Suprapubic skin (tissue), 4 donors: ENCODE measurements around the gene MRPL47. TPM values are rescaled to one million over a fixed set of nuclear protein-coding genes. Genes with fewer than 3 reads are reported as not detected.

Experiments
- DNase-seq, 2 donors: peaks; one replicate each; pipeline ENCODE4 v3.0.0-alpha.2; 2019; ENCODE audit warnings: low spot score in 2 of 2
- H3K27ac ChIP-seq: fragments of 200-600 bp; sonication (generic); one replicate; pipeline ENCODE4 v1.5.1; 2019
- H3K27me3 ChIP-seq: fragments of 200-600 bp; sonication (generic); one replicate; pipeline ENCODE4 v1.5.1; 2019
- H3K36me3 ChIP-seq: fragments of 200-600 bp; sonication (generic); one replicate; pipeline ENCODE4 v1.5.1; 2019
- H3K4me1 ChIP-seq: fragments of 200-600 bp; sonication (generic); one replicate; pipeline ENCODE4 v1.5.1; 2019
- H3K4me3 ChIP-seq: fragments of 200-600 bp; sonication (generic); one replicate; pipeline ENCODE4 v1.5.1; 2019; ENCODE audit warnings: mild to moderate bottlenecking
- H3K9me3 ChIP-seq: fragments of 200-600 bp; sonication (generic); one replicate; pipeline ENCODE4 v1.5.1; 2019
- EP300 ChIP-seq: sonication (generic); formaldehyde crosslinking; IDR thresholded peaks from one replicate; pipeline ENCODE4 v1.6.1; 2017; ENCODE audit warnings: antibody characterized with exemption
- POLR2A ChIP-seq, 2 donors: fragments of 450-650 bp; IDR thresholded peaks; one replicate each; pipeline ENCODE4 v1.6.1; 2017; ENCODE audit warnings: antibody characterized with exemption in 2 of 2, mild to moderate bottlenecking in 2 of 2, moderate library complexity in 2 of 2
- POLR2AphosphoS5 ChIP-seq, 3 donors: sonication (generic); formaldehyde crosslinking; IDR thresholded peaks; one replicate each; pipeline ENCODE4 v1.6.1; 2017; ENCODE audit warnings: antibody characterized with exemption in 3 of 3
- WGBS: methylation state at CpG from one replicate; pipeline ENCODE4 v1.1.5; 2018; 5-methylcytosine and 5-hydroxymethylcytosine counted together
- total RNA-seq, 4 donors: library from RNA; depleted of rRNA; stranded (reverse); fragments of >200 nt; gene quantifications; one replicate each; pipeline ENCODE4 v1.1.0, GENCODE V29; 2016
- TF ChIP-seq, protein P1 (sequence below), 2 donors: fragments of 200-600 bp in 1 of 2; fragments of 450-650 bp in 1 of 2; sonication (generic) in 1 of 2; IDR thresholded peaks; one replicate each; pipeline ENCODE4 v1.5.1; 2016 to 2019; ENCODE audit warnings: antibody characterized with exemption in 2 of 2, mild to moderate bottlenecking in 1 of 2, moderate library complexity in 1 of 2

Gene MRPL47
- total RNA-seq, 4 donors from 2014 or later: 9.6 to 14.5 (median 12.1) TPM

GRCh38 chr3:179622023-179622422, 17.6 kb upstream of the MRPL47 start:
- WGBS: 100% methylated on average over 2 of the region's 2 CpGs
- no peak for DNase-seq
- no peaks in the 10 kb centered on the region for H3K27me3 ChIP-seq
- no peaks in the 10 kb centered on the region for H3K9me3 ChIP-seq
- no peak overlapping the region for H3K4me3 ChIP-seq
- H3K36me3 ChIP-seq: peaks cover 76% of the 10 kb centered on the region
- TF ChIP-seq, protein P1, sequence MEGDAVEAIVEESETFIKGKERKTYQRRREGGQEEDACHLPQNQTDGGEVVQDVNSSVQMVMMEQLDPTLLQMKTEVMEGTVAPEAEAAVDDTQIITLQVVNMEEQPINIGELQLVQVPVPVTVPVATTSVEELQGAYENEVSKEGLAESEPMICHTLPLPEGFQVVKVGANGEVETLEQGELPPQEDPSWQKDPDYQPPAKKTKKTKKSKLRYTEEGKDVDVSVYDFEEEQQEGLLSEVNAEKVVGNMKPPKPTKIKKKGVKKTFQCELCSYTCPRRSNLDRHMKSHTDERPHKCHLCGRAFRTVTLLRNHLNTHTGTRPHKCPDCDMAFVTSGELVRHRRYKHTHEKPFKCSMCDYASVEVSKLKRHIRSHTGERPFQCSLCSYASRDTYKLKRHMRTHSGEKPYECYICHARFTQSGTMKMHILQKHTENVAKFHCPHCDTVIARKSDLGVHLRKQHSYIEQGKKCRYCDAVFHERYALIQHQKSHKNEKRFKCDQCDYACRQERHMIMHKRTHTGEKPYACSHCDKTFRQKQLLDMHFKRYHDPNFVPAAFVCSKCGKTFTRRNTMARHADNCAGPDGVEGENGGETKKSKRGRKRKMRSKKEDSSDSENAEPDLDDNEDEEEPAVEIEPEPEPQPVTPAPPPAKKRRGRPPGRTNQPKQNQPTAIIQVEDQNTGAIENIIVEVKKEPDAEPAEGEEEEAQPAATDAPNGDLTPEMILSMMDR (IDR thresholded peaks at IDR 0.05): no peak
- TF ChIP-seq EP300 (no peak), POLR2A (IDR thresholded peaks at IDR 0.05) (no peak), POLR2AphosphoS5 (IDR thresholded peaks at IDR 0.05) (no peak)
- H3K4me1 ChIP-seq: no peaks in the 10 kb centered on the region
- H3K27ac ChIP-seq: no peak overlapping the region

DNA sequence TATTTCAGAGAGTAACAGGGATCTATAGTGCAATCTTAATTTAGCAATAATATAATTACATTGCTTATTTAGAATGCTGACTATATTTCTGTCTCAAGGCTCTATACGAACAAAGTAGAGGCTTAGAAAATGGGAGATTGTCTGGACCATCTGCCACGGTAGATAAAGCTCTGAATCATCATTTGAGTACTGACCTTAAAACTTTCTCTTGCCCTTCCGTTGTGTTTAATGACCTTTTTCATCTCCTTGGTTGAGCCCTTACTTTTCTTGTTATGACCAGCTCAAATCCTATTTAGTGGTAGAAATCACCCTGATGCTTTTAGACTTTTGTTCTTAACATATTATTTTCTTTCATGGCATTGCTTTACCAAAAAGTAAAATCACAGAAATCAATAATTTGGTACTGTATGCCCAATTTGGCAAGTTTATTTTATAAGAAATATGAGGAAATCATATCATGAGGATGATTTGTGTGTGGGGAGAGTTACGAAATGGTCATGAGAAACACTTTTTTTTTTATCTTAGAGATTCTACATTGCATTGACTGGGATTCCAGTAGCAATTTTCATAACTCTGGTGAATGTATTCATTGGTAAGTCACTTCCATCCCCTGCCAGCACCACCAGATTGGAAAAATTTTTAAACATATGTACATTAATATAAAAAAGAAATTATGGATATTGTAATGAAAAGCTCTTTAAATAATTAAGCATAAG, 11.2 kb upstream of the MRPL47 start:
- H3K27me3 ChIP-seq: no peaks in the 10 kb centered on the region
- no peak for DNase-seq
- H3K9me3 ChIP-seq: no peaks in the 10 kb centered on the region
- H3K36me3 ChIP-seq: peaks cover 28% of the 10 kb centered on the region
- TF ChIP-seq POLR2A (IDR thresholded peaks at IDR 0.05) (no peak), POLR2AphosphoS5 (IDR thresholded peaks at IDR 0.05) (no peak), EP300 (no peak)
- TF ChIP-seq, protein P1 (IDR thresholded peaks at IDR 0.05): no peak
- H3K4me1 ChIP-seq: no peaks in the 10 kb centered on the region
- WGBS: 81% methylated on average over 4 of the region's 4 CpGs
- H3K27ac ChIP-seq: no peak overlapping the region
- H3K4me3 ChIP-seq: no peak overlapping the region

GRCh38 chr3:179613807-179614206, 9.4 kb upstream of the MRPL47 start:
- Histone ChIP-seq H3K4me1 (no peaks in the 10 kb centered on the region), H3K4me3 (no peak overlapping the region), H3K9me3 (no peaks in the 10 kb centered on the region), H3K27ac (no peak overlapping the region), H3K36me3 (peaks cover 21% of the 10 kb centered on the region), H3K27me3 (no peaks in the 10 kb centered on the region)
- DNase-seq: no peak
- WGBS: 51% methylated on average over 2 of the region's 2 CpGs
- TF ChIP-seq EP300 (no peak), POLR2AphosphoS5 (IDR thresholded peaks at IDR 0.05) (no peak), POLR2A (IDR thresholded peaks at IDR 0.05) (no peak)
- TF ChIP-seq, protein P1 (IDR thresholded peaks at IDR 0.05): no peak

DNA sequence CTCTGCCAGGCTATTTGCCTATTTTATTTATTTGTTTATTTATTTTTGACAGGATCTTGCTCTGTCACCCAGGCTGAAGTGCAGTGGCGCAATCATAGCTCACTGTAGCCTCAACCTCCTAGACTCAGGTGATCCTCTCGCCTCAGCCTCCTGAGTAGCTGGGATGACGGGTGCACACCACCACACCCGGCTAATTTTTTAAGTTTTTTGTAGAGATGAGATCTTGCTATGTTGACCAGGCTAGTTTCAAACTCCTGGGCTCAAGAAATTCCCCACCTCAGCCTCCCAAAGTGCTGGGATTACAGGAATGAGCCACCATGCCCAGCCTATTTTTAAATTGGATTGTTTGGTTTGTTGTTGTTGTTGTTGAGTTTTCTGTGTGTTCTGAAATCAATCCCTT, 5.6 kb upstream of the MRPL47 start:
- DNase-seq: no peak
- TF ChIP-seq POLR2A (IDR thresholded peaks at IDR 0.05) (no peak), EP300 (no peak), POLR2AphosphoS5 (IDR thresholded peaks at IDR 0.05) (no peak)
- TF ChIP-seq, protein P1 (IDR thresholded peaks at IDR 0.05): no peak
- no peaks in the 10 kb centered on the region for H3K9me3 ChIP-seq
- WGBS: 96% methylated on average over 4 of the region's 4 CpGs
- no peak overlapping the region for H3K4me3 ChIP-seq
- H3K4me1 ChIP-seq: peaks cover 18% of the 10 kb centered on the region
- no peak overlapping the region for H3K27ac ChIP-seq
- H3K27me3 ChIP-seq: no peaks in the 10 kb centered on the region
- no peaks in the 10 kb centered on the region for H3K36me3 ChIP-seq

- TF ChIP-seq POLR2AphosphoS5 (IDR thresholded peaks at IDR 0.05) (no peak), EP300 (no peak), POLR2A (IDR thresholded peaks at IDR 0.05) (no peak)
- TF ChIP-seq, protein P1 (IDR thresholded peaks at IDR 0.05): no peak
- WGBS: 72% methylated on average over 6 of the region's 6 CpGs
- no peak for DNase-seq
- peaks cover 18% of the 10 kb centered on the region for H3K4me1 ChIP-seq
- H3K27me3 ChIP-seq: no peaks in the 10 kb centered on the region
- H3K4me3 ChIP-seq: no peak overlapping the region
- no peaks in the 10 kb centered on the region for H3K9me3 ChIP-seq
- H3K27ac ChIP-seq: no peak overlapping the region
- no peaks in the 10 kb centered on the region for H3K36me3 ChIP-seq
Measured at GRCh38 chr3:179608931-179609720, 4.7 kb upstream of the MRPL47 start.
